Ishikawa (cell line): ENCODE measurements around the gene EYS.

Experiments
- EGR1 ChIP-seq: IDR thresholded peaks from 2 replicates; pipeline ENCODE4 v1.6.1; 2012
- EP300 ChIP-seq: IDR thresholded peaks from 2 replicates; pipeline ENCODE4 v1.6.1; 2012; ENCODE audit warnings: borderline replicate concordance
- FOXM1 ChIP-seq: IDR thresholded peaks from 2 replicates; pipeline ENCODE4 v1.6.1; 2012; ENCODE audit warnings: low read depth, borderline replicate concordance
- MAX ChIP-seq: IDR thresholded peaks from 2 replicates; pipeline ENCODE4 v1.6.1; 2012
- NFIC ChIP-seq: IDR thresholded peaks from 2 replicates; pipeline ENCODE4 v1.6.1; 2012
- RAD21 ChIP-seq: IDR thresholded peaks from 2 replicates; pipeline ENCODE4 v1.6.1; 2012; ENCODE audit warnings: low read depth
- REST ChIP-seq: IDR thresholded peaks from 2 replicates; pipeline ENCODE4 v1.6.1; 2012; ENCODE audit warnings: low read depth, mild to moderate bottlenecking
- TCF12 ChIP-seq: IDR thresholded peaks from 2 replicates; pipeline ENCODE4 v1.6.1; 2012; ENCODE audit warnings: low read depth
- USF1 ChIP-seq: IDR thresholded peaks from 2 replicates; pipeline ENCODE4 v1.6.1; 2012
- YY1 ChIP-seq: IDR thresholded peaks from 2 replicates; pipeline ENCODE4 v1.6.1; 2012; ENCODE audit warnings: low read depth

- TF ChIP-seq TCF12 (no peak), EP300 (no peak), USF1 (no peak), MAX (no peak), RAD21 (no peak), EGR1 (no peak), REST (no peak), FOXM1 (no peak), YY1 (no peak), NFIC (no peak)
Observed at GRCh38 chr6:64644024-64644423, 1063.0 kb downstream of the EYS start.
